ENCODE results near the gene BOLL.

BOLL gene

GRCh38 chr2:197814526-197814925 lies 29.4 kb upstream of the BOLL start:
- TF ChIP-seq, protein P1, sequence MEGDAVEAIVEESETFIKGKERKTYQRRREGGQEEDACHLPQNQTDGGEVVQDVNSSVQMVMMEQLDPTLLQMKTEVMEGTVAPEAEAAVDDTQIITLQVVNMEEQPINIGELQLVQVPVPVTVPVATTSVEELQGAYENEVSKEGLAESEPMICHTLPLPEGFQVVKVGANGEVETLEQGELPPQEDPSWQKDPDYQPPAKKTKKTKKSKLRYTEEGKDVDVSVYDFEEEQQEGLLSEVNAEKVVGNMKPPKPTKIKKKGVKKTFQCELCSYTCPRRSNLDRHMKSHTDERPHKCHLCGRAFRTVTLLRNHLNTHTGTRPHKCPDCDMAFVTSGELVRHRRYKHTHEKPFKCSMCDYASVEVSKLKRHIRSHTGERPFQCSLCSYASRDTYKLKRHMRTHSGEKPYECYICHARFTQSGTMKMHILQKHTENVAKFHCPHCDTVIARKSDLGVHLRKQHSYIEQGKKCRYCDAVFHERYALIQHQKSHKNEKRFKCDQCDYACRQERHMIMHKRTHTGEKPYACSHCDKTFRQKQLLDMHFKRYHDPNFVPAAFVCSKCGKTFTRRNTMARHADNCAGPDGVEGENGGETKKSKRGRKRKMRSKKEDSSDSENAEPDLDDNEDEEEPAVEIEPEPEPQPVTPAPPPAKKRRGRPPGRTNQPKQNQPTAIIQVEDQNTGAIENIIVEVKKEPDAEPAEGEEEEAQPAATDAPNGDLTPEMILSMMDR (IDR thresholded peaks at IDR 0.05; ENCODE audit: unreplicated experiment in 3 of 3) = no peak
- no peaks in the 10 kb centered on the region for H3K36me3 Mint-ChIP-seq (ENCODE audit: low read depth)
- peaks cover 6% of the 10 kb centered on the region for H3K4me1 Mint-ChIP-seq
- H3K27me3 Mint-ChIP-seq (ENCODE audit: low read depth) = peaks cover 4% of the 10 kb centered on the region
- H3K9me3 Mint-ChIP-seq = no peaks in the 10 kb centered on the region
- peak overlapping the region in 1 of 3 experiments; percentile 4 for H3K27ac Mint-ChIP-seq
- no peak overlapping the region for H3K4me3 Mint-ChIP-seq

DNA sequence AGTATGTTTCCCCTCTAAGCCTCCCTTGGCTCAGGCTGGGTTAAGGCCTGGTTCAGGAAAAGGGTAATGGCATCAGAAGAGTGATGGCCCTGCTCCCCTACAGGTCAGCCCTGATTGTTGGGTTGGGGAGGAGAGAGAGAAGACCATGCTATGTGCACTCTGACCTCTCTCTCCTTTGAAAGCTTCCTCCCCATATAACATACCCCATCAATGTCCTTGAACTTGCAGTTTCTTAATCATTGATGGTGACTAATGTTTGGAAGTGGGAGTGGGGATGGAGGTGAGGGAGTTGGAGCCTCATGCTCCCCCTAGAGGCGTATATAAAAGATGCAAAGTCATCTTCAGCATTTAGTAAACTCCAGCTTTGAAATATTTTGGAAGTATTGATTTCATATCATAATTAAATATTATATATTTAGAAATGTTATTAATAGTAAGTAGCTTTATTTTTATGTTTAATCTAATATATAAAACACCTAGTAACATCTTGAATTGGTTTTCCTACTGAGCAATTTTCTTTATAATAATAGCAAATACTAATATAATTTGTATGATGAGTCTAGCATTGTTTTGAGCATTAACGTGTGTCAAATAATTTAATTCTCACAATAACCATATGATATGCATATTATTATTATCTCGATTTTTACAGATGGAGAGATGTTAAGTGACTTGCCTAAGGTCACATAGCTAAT lies 28.1 kb upstream of the BOLL start:
- Mint-ChIP-seq H3K4me3 (no peak overlapping the region), H3K36me3 (ENCODE audit: low read depth) (no peaks in the 10 kb centered on the region), H3K4me1 (peaks cover 14% of the 10 kb centered on the region), H3K27me3 (ENCODE audit: low read depth) (no peaks in the 10 kb centered on the region), H3K9me3 (no peaks in the 10 kb centered on the region), H3K27ac (no peak overlapping the region)
- TF ChIP-seq, protein P1 (IDR thresholded peaks at IDR 0.05; ENCODE audit: unreplicated experiment in 3 of 3) = peak; percentile 31 to 44 (median 37)

DNA sequence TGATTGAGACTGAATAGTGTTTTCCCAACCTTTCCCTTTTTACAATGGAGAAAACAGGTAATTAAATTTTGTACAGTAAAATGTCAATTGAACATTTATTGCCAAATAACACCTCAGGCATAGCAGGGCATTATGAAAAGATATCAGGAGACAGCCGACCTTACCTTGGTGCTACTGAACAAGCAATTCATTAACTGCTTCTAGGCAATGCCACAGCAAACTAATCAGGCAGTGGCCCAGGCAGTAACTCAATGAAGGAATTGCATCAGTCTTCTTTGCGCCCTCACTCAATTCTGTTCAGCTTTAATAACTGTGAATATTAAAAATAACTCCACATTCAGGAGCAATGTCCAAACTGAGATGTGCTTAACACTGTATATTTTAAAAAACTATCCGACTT lies 25.4 kb upstream of the BOLL start:
- TF ChIP-seq, protein P1 (IDR thresholded peaks at IDR 0.05; ENCODE audit: unreplicated experiment in 3 of 3) = no peak
- Mint-ChIP-seq H3K4me1 (peaks cover 34% of the 10 kb centered on the region), H3K9me3 (no peaks in the 10 kb centered on the region), H3K4me3 (no peak overlapping the region), H3K27ac (no peak overlapping the region), H3K27me3 (ENCODE audit: low read depth) (peaks cover 10% of the 10 kb centered on the region), H3K36me3 (ENCODE audit: low read depth) (no peaks in the 10 kb centered on the region)

GRCh38 chr2:197810016-197810415 lies 24.9 kb upstream of the BOLL start:
- TF ChIP-seq, protein P1 (IDR thresholded peaks at IDR 0.05; ENCODE audit: unreplicated experiment in 3 of 3) = no peak
- Mint-ChIP-seq H3K36me3 (ENCODE audit: low read depth) (no peaks in the 10 kb centered on the region), H3K4me1 (peaks cover 36% of the 10 kb centered on the region), H3K27ac (no peak overlapping the region), H3K9me3 (no peaks in the 10 kb centered on the region), H3K27me3 (ENCODE audit: low read depth) (peaks cover 12% of the 10 kb centered on the region), H3K4me3 (no peak overlapping the region)

- Mint-ChIP-seq H3K27me3 (ENCODE audit: low read depth) (peaks cover 14% of the 10 kb centered on the region), H3K4me1 (peaks cover 33% of the 10 kb centered on the region), H3K4me3 (peak overlapping the region in 1 of 3 experiments; percentile 16), H3K9me3 (no peaks in the 10 kb centered on the region), H3K36me3 (ENCODE audit: low read depth) (no peaks in the 10 kb centered on the region), H3K27ac (no peak overlapping the region)
- TF ChIP-seq, protein P1 (IDR thresholded peaks at IDR 0.05; ENCODE audit: unreplicated experiment in 3 of 3) = no peak
Measured at GRCh38 chr2:197809064-197809463, 23.9 kb upstream of the BOLL start.

Measured in nephron (organoid).